Mucosa of rectum (tissue), 2 donors: ENCODE data around the gene HS1BP3.

Source experiments
- H3K27ac ChIP-seq, 2 donors: one replicate each; pipeline ENCODE4 v1.7.0; 2013; ENCODE audit warnings: inconsistent platforms in 2 of 2, low read depth in 2 of 2, low read length in 2 of 2
- H3K27me3 ChIP-seq, 2 donors: one replicate each; pipeline ENCODE4 v1.7.0; 2013; ENCODE audit warnings: low read length in 2 of 2; ENCODE audit not compliant: control insufficient read depth in 2 of 2, insufficient read depth in 2 of 2
- H3K36me3 ChIP-seq, 2 donors: one replicate each; pipeline ENCODE4 v1.7.0; 2013; ENCODE audit warnings: low read length in 2 of 2; ENCODE audit not compliant: control insufficient read depth in 2 of 2, insufficient read depth in 2 of 2
- H3K4me1 ChIP-seq, 2 donors: one replicate each; pipeline ENCODE4 v1.7.0; 2013; ENCODE audit warnings: low read length in 2 of 2, mild to moderate bottlenecking in 1 of 2; ENCODE audit not compliant: control insufficient read depth in 2 of 2, insufficient read depth in 2 of 2
- H3K4me3 ChIP-seq, 2 donors: one replicate each; pipeline ENCODE4 v1.7.0; 2013; ENCODE audit warnings: low read length in 2 of 2
- H3K9ac ChIP-seq, 2 donors: one replicate each; pipeline ENCODE4 v1.7.0; 2013; ENCODE audit warnings: low read length in 2 of 2, low read depth in 1 of 2, mild to moderate bottlenecking in 1 of 2
- H3K9me3 ChIP-seq, 2 donors: one replicate each; pipeline ENCODE4 v1.7.0; 2013; ENCODE audit warnings: low read length in 2 of 2; ENCODE audit not compliant: control insufficient read depth in 2 of 2
- donor health status: healthy.
- donor health status: Normal muscosa, but diverticular disease.

The HS1BP3 gene

GRCh38 chr2:20637147-20637546 is 13.8 kb downstream of the HS1BP3 start:
- Histone ChIP-seq H3K9me3 (no peaks in the 10 kb centered on the region), H3K9ac (no peak overlapping the region), H3K36me3 (peaks cover 19 to 43% of the 10 kb centered on the region in 2 donors), H3K27me3 (no peaks in the 10 kb centered on the region), H3K4me1 (peaks cover 18 to 31% of the 10 kb centered on the region in 2 donors), H3K27ac (peak overlapping the region in 1 of 2 donors; percentile 26), H3K4me3 (no peak overlapping the region)

GRCh38 chr2:20635675-20636584 is 15.0 kb downstream of the HS1BP3 start:
- Histone ChIP-seq H3K4me3 (no peak overlapping the region), H3K4me1 (peaks cover 18 to 31% of the 10 kb centered on the region in 2 donors), H3K27ac (peak overlapping the region; percentile 87 to 91), H3K9me3 (no peaks in the 10 kb centered on the region), H3K27me3 (no peaks in the 10 kb centered on the region), H3K9ac (peak overlapping the region; percentile 16 to 32), H3K36me3 (peaks cover 19 to 37% of the 10 kb centered on the region in 2 donors)

GRCh38 chr2:20635113-20635510 is 15.8 kb downstream of the HS1BP3 start:
- Histone ChIP-seq H3K27me3 (no peaks in the 10 kb centered on the region), H3K36me3 (peaks cover 13 to 35% of the 10 kb centered on the region in 2 donors), H3K4me1 (peaks cover 18 to 31% of the 10 kb centered on the region in 2 donors), H3K27ac (peak overlapping the region; percentile 87 to 91), H3K9me3 (no peaks in the 10 kb centered on the region), H3K9ac (peak overlapping the region in 1 of 2 donors; percentile 73), H3K4me3 (no peak overlapping the region)

GRCh38 chr2:20634507-20635112 is 16.3 kb downstream of the HS1BP3 start:
- Histone ChIP-seq H3K4me1 (peaks cover 18 to 31% of the 10 kb centered on the region in 2 donors), H3K9me3 (no peaks in the 10 kb centered on the region), H3K27me3 (no peaks in the 10 kb centered on the region), H3K9ac (peak overlapping the region; percentile 41 to 73), H3K36me3 (peaks cover 11 to 34% of the 10 kb centered on the region in 2 donors), H3K27ac (peak overlapping the region; percentile 87 to 91), H3K4me3 (no peak overlapping the region)

GRCh38 chr2:20633794-20634506 is 16.9 kb downstream of the HS1BP3 start:
- H3K27ac ChIP-seq: peak overlapping the region; percentile 87 to 91
- no peaks in the 10 kb centered on the region for H3K27me3 ChIP-seq
- peaks cover 14 to 37% of the 10 kb centered on the region in 2 donors for H3K36me3 ChIP-seq
- no peaks in the 10 kb centered on the region for H3K9me3 ChIP-seq
- H3K9ac ChIP-seq: peak overlapping the region; percentile 47 to 73
- H3K4me3 ChIP-seq: peak overlapping the region; percentile 38 to 56
- peaks cover 18 to 31% of the 10 kb centered on the region in 2 donors for H3K4me1 ChIP-seq

GRCh38 chr2:20633001-20633400 is 17.9 kb downstream of the HS1BP3 start:
- H3K9ac ChIP-seq: peak overlapping the region in 1 of 2 donors; percentile 73
- H3K4me3 ChIP-seq: no peak overlapping the region
- no peaks in the 10 kb centered on the region for H3K27me3 ChIP-seq
- H3K4me1 ChIP-seq: peaks cover 18 to 31% of the 10 kb centered on the region in 2 donors
- peaks cover 5 to 34% of the 10 kb centered on the region in 2 donors for H3K36me3 ChIP-seq
- H3K27ac ChIP-seq: peak overlapping the region; percentile 87 to 91
- no peaks in the 10 kb centered on the region for H3K9me3 ChIP-seq

- H3K36me3 ChIP-seq: peaks cover 4 to 29% of the 10 kb centered on the region in 2 donors
- no peak overlapping the region for H3K4me3 ChIP-seq
- no peaks in the 10 kb centered on the region for H3K9me3 ChIP-seq
- H3K27ac ChIP-seq: peak overlapping the region in 1 of 2 donors; percentile 87
- H3K27me3 ChIP-seq: no peaks in the 10 kb centered on the region
- H3K9ac ChIP-seq: peak overlapping the region in 1 of 2 donors; percentile 73
- peaks cover 18 to 31% of the 10 kb centered on the region in 2 donors for H3K4me1 ChIP-seq
These were observed 18.4 kb downstream of the HS1BP3 start for GRCh38 chr2:20632446-20632990.

- H3K4me1 ChIP-seq: peaks cover 18 to 31% of the 10 kb centered on the region in 2 donors
- H3K36me3 ChIP-seq: peaks cover 4 to 23% of the 10 kb centered on the region in 2 donors
- no peak overlapping the region for H3K4me3 ChIP-seq
- H3K27ac ChIP-seq: no peak overlapping the region
- no peaks in the 10 kb centered on the region for H3K9me3 ChIP-seq
- no peak overlapping the region for H3K9ac ChIP-seq
- H3K27me3 ChIP-seq: no peaks in the 10 kb centered on the region
These were observed 19.1 kb downstream of the HS1BP3 start for GRCh38 chr2:20631617-20632307.

- no peak overlapping the region for H3K4me3 ChIP-seq
- H3K27me3 ChIP-seq: no peaks in the 10 kb centered on the region
- H3K4me1 ChIP-seq: peaks cover 16 to 31% of the 10 kb centered on the region in 2 donors
- no peak overlapping the region for H3K27ac ChIP-seq
- H3K9me3 ChIP-seq: no peaks in the 10 kb centered on the region
- H3K36me3 ChIP-seq: peaks cover 4 to 20% of the 10 kb centered on the region in 2 donors
- no peak overlapping the region for H3K9ac ChIP-seq
These were observed 19.9 kb downstream of the HS1BP3 start for GRCh38 chr2:20630967-20631366.
